ENCODE measurements around the gene IL17RE. TPM values are rescaled to one million over a fixed set of nuclear protein-coding genes. Genes with fewer than 3 reads are reported as not detected.

IL17RE gene
- total and polyA plus RNA-seq, 11 donors, result 0.65 to 6.9 (median 0.95) TPM

DNA sequence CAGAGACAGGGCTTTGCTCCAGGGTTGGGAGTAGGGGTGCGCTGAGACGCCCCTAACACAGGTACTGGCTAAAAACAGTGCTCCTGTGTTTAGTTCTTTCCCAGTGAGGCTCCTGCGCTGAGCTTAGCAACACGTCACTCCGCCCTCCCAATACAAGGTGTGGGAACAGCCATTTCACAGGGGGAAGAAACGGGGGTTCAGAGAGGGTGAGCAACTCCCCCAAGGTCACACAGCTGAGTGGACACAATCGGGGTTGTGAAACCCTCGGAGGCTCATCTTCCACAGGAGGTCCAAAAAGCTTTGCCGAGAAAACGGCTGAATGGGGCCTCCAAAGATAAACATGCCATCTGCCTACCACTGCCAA lies 48.9 kb downstream of the IL17RE start:
- intact Hi-C loops (cut with DNase I), result no loop called here

GRCh38 chr3:9951962-9952805 lies 49.5 kb downstream of the IL17RE start, which contains the start of gene PRRT3:
PRRT3 (minus strand) TSS chr3:9952408; CDS start chr3:9950115, 2,293 bp downstream.
- Histone ChIP-seq H3K27me3 (peaks cover 0 to 5% (median 0%) of the 10 kb centered on the region in 9 donors), H3K27ac (no peak within 1 kb of the TSS), H3K36me3 (peaks cover 0 to 8% (median 0%) of the 10 kb centered on the region in 9 donors), H3K9me3 (no peaks in the 10 kb centered on the region), H3K4me3 (peak within 1 kb of the TSS; percentile 33 to 72 (median 57)), H3K4me1 (peaks cover 0 to 23% (median 12%) of the 10 kb centered on the region in 12 donors)
- no peak for DNase-seq
- 3 to 24% (median 4%) methylated on average over 7 to 52 of the region's 52 CpGs for WGBS, 4 donors
- intact Hi-C loops (cut with DNase I), result no loop called here
- TF ChIP-seq POLR2A (IDR thresholded peaks at IDR 0.05), result no peak
- TF ChIP-seq, protein P1, sequence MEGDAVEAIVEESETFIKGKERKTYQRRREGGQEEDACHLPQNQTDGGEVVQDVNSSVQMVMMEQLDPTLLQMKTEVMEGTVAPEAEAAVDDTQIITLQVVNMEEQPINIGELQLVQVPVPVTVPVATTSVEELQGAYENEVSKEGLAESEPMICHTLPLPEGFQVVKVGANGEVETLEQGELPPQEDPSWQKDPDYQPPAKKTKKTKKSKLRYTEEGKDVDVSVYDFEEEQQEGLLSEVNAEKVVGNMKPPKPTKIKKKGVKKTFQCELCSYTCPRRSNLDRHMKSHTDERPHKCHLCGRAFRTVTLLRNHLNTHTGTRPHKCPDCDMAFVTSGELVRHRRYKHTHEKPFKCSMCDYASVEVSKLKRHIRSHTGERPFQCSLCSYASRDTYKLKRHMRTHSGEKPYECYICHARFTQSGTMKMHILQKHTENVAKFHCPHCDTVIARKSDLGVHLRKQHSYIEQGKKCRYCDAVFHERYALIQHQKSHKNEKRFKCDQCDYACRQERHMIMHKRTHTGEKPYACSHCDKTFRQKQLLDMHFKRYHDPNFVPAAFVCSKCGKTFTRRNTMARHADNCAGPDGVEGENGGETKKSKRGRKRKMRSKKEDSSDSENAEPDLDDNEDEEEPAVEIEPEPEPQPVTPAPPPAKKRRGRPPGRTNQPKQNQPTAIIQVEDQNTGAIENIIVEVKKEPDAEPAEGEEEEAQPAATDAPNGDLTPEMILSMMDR (IDR thresholded peaks at IDR 0.05), result no peak
- ATAC-seq, result peak in 3 of 4 donors; percentile 45 to 70 (median 50)

More for the DNA sequence above, 48.9 kb downstream of the IL17RE start:
- no peaks in the 10 kb centered on the region for H3K9me3 ChIP-seq
- WGBS, 4 donors, result 40 to 47% (median 43%) methylated on average over 10 of the region's 10 CpGs
- H3K4me1 ChIP-seq, result peaks cover 0 to 29% (median 15%) of the 10 kb centered on the region in 12 donors
- peaks cover 0 to 8% (median 0%) of the 10 kb centered on the region in 9 donors for H3K36me3 ChIP-seq
- no peak overlapping the region for H3K27ac ChIP-seq
- peaks cover 0 to 5% (median 0%) of the 10 kb centered on the region in 9 donors for H3K27me3 ChIP-seq
- no peak for DNase-seq
- TF ChIP-seq, protein P1 (IDR thresholded peaks at IDR 0.05), result no peak
- TF ChIP-seq POLR2A (IDR thresholded peaks at IDR 0.05), result no peak
- ATAC-seq, result no peak
- peak overlapping the region in 11 of 12 donors; percentile 37 to 72 (median 61) for H3K4me3 ChIP-seq

DNA sequence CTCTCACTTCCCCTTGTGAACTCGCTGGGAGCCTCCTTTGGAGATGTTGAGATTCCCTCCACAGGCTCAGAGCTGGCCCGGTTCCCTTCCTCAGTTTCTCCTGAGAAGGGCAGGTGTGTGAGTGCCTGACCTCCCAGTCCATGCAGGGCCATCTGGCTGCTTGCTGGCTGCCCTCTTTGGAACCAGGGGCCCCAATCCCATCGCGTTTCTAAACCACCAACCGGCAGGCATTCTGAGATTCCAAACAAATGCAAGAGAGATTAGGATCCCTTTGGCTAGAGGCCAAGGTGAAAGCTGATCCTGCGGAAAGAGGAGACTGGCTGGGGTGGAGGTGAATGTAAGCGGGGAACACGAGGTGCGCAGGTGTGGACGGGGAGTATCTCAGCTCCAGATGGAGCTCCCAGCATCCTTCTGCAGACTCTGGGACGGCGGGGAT lies 52.4 kb downstream of the IL17RE start:
- Histone ChIP-seq H3K27ac (peak overlapping the region in 1 of 12 donors; percentile 62), H3K27me3 (peaks cover 0 to 5% (median 0%) of the 10 kb centered on the region in 9 donors), H3K36me3 (peaks cover 0 to 10% (median 0%) of the 10 kb centered on the region in 9 donors), H3K4me1 (peaks cover 0 to 16% (median 4%) of the 10 kb centered on the region in 12 donors), H3K4me3 (no peak overlapping the region), H3K9me3 (no peaks in the 10 kb centered on the region)
- no peak for TF ChIP-seq POLR2A (IDR thresholded peaks at IDR 0.05)
- TF ChIP-seq, protein P1 (IDR thresholded peaks at IDR 0.05), result no peak
- no peak for DNase-seq
- 46 to 52% (median 48%) methylated on average over 12 of the region's 12 CpGs for WGBS, 4 donors
- ATAC-seq, result no peak
- intact Hi-C loops (cut with DNase I), result no loop called here
